GM12891 (cell line): ENCODE results near the gene USP40.

ENCODE experiments used
- PAX5 ChIP-seq: IDR thresholded peaks from 2 replicates; pipeline ENCODE4 v1.6.1; 2011; ENCODE audit warnings: low read length, moderate library complexity, mild to moderate bottlenecking; ENCODE audit not compliant: insufficient read depth, severe bottlenecking
- POLR2A ChIP-seq: IDR thresholded peaks from 2 replicates; pipeline ENCODE4 v1.6.1; 2011; ENCODE audit warnings: low read depth, low read length, control low read depth
- POLR2AphosphoS5 ChIP-seq: IDR thresholded peaks from 2 replicates; pipeline ENCODE4 v1.6.1; 2011; ENCODE audit warnings: low read depth, low read length, control low read depth
- POU2F2 ChIP-seq: IDR thresholded peaks from 2 replicates; pipeline ENCODE4 v1.6.1; 2011; ENCODE audit warnings: low read depth, mild to moderate bottlenecking, control low read depth, low read length, moderate library complexity
- SPI1 ChIP-seq: IDR thresholded peaks from 2 replicates; pipeline ENCODE4 v1.6.1; 2011; ENCODE audit warnings: low read depth, low read length, control low read depth
- TAF1 ChIP-seq: IDR thresholded peaks from 2 replicates; pipeline ENCODE4 v1.6.1; 2011; ENCODE audit warnings: low read depth, low read length, control low read depth

- no peak for TF ChIP-seq POLR2A
- no peak for TF ChIP-seq TAF1
- TF ChIP-seq POLR2AphosphoS5 = no peak
- no peak for TF ChIP-seq SPI1
- TF ChIP-seq PAX5 = no peak
- no peak for TF ChIP-seq POU2F2
These were observed 139.8 kb downstream of the USP40 start for GRCh38 chr2:233426619-233427342.
